Epidermal melanocyte (primary cell): ENCODE results near the gene NPAS1.

Source experiments
- DNase-seq: peaks from one replicate; pipeline ENCODE4 v3.0.0; 2011; ENCODE audit warnings: low spot score; ENCODE audit not compliant: insufficient read length

The NPAS1 gene

GRCh38 chr19:47018923-47019322 is 714 bp upstream of the NPAS1 start:
- no peak for DNase-seq

- DNase-seq, result no peak
Observed at GRCh38 chr19:47020132-47020805, 632 bp downstream of the NPAS1 start.

- no peak for DNase-seq
Observed at GRCh38 chr19:47020992-47021496, 1.4 kb downstream of the NPAS1 start.

GRCh38 chr19:47021536-47022139 is 2.0 kb downstream of the NPAS1 start:
- DNase-seq, result no peak

GRCh38 chr19:47022140-47022536 is 2.5 kb downstream of the NPAS1 start:
- no peak for DNase-seq

- no peak for DNase-seq
Observed at GRCh38 chr19:47022541-47023447, 3.2 kb downstream of the NPAS1 start.

GRCh38 chr19:47023448-47023794 is 3.8 kb downstream of the NPAS1 start:
- DNase-seq, result no peak

GRCh38 chr19:47024502-47024901 is 4.9 kb downstream of the NPAS1 start:
- DNase-seq, result no peak

- DNase-seq, result no peak
Observed at GRCh38 chr19:47026156-47026555, 6.5 kb downstream of the NPAS1 start.

- DNase-seq, result no peak
Observed at GRCh38 chr19:47026889-47027288, 7.3 kb downstream of the NPAS1 start.

- DNase-seq, result no peak
Observed at GRCh38 chr19:47027586-47028088, 8.0 kb downstream of the NPAS1 start.

- no peak for DNase-seq
Observed at GRCh38 chr19:47028195-47028601, 8.6 kb downstream of the NPAS1 start.

GRCh38 chr19:47032171-47032811 is 12.7 kb downstream of the NPAS1 start:
- peak; percentile 53 for DNase-seq

GRCh38 chr19:47035127-47036096 is 15.8 kb downstream of the NPAS1 start:
- DNase-seq, result peak; percentile 99

- no peak for DNase-seq
Observed at GRCh38 chr19:47036097-47036651, 16.5 kb downstream of the NPAS1 start.

- no peak for DNase-seq
Observed at GRCh38 chr19:47037766-47038165, 18.1 kb downstream of the NPAS1 start.

GRCh38 chr19:47039239-47039874 is 19.7 kb downstream of the NPAS1 start:
- DNase-seq, result no peak

- DNase-seq, result no peak
Observed at GRCh38 chr19:47040869-47041268, 21.2 kb downstream of the NPAS1 start.
